OCI-LY3 (cell line): ENCODE measurements around the gene PTPRCAP.

Source experiments
- H2AFZ ChIP-seq: fragments of 200-600, 300-600 bp; shearing (Covaris generic); 2 replicates; pipeline ENCODE4 v1.6.0; 2014; ENCODE audit warnings: antibody characterized with exemption, low read depth, low read length
- H3K27ac ChIP-seq: fragments of 200-600, 300-600 bp; sonication (generic); 2 replicates; pipeline ENCODE4 v1.5.1; 2014; ENCODE audit warnings: mild to moderate bottlenecking, low read length, moderate library complexity, mixed read lengths
- H3K27me3 ChIP-seq: fragments of 200-600, 300-600 bp; sonication (generic); 2 replicates; pipeline ENCODE4 v1.6.1; 2014; ENCODE audit warnings: low read depth, low read length, mixed read lengths
- H3K36me3 ChIP-seq: fragments of 200-600, 300-600 bp; sonication (generic); replicated peaks from 2 replicates; pipeline ENCODE3; 2014; ENCODE audit warnings: low read depth, low read length, mixed read lengths
- H3K4me1 ChIP-seq: fragments of 300-600, 200-600 bp; sonication (generic); 2 replicates; pipeline ENCODE4 v1.6.1; 2014; ENCODE audit warnings: low read length, mixed read lengths
- H3K4me2 ChIP-seq: fragments of 200-600, 300-600 bp; sonication (generic); 2 replicates; pipeline ENCODE4 v1.6.1; 2014; ENCODE audit warnings: low read length, mixed read lengths
- H3K4me3 ChIP-seq: fragments of 300-600, 200-600 bp; sonication (generic); 2 replicates; pipeline ENCODE4 v1.5.1; 2014; ENCODE audit warnings: antibody characterized with exemption, mild to moderate bottlenecking, low read length, moderate library complexity
- H3K79me2 ChIP-seq: fragments of 300-600, 200-600 bp; shearing (Covaris generic); 2 replicates; pipeline ENCODE4 v1.6.1; 2014; ENCODE audit warnings: mild to moderate bottlenecking, low read length, mixed read lengths
- H3K9ac ChIP-seq: fragments of 300-600, 200-600 bp; shearing (Covaris generic); 2 replicates; pipeline ENCODE4 v1.6.0; 2014; ENCODE audit warnings: mild to moderate bottlenecking, low read length, moderate library complexity
- H3K9me3 ChIP-seq: fragments of 200-600, 300-600 bp; shearing (Covaris generic); 2 replicates; pipeline ENCODE4 v1.6.1; 2014; ENCODE audit warnings: low read length, mixed read lengths; ENCODE audit not compliant: insufficient read depth
- H4K20me1 ChIP-seq: fragments of 200-600, 300-600 bp; sonication (generic); 2 replicates; pipeline ENCODE4 v1.6.1; 2016; ENCODE audit warnings: low read length, mixed read lengths; ENCODE audit not compliant: insufficient read depth
- EZH2phosphoT487 ChIP-seq: fragments of 200-600 bp; shearing (Covaris generic); IDR thresholded peaks from 2 replicates; pipeline ENCODE4 v1.6.1; 2018; ENCODE audit warnings: antibody characterized with exemption, mixed run types, low read depth
- TF ChIP-seq, protein P1 (sequence below): fragments of 200-600, 300-600 bp; sonication (generic); IDR thresholded peaks from 2 replicates; pipeline ENCODE4 v1.5.1; 2014; ENCODE audit warnings: antibody characterized with exemption, low read length, low read depth

Gene PTPRCAP

DNA sequence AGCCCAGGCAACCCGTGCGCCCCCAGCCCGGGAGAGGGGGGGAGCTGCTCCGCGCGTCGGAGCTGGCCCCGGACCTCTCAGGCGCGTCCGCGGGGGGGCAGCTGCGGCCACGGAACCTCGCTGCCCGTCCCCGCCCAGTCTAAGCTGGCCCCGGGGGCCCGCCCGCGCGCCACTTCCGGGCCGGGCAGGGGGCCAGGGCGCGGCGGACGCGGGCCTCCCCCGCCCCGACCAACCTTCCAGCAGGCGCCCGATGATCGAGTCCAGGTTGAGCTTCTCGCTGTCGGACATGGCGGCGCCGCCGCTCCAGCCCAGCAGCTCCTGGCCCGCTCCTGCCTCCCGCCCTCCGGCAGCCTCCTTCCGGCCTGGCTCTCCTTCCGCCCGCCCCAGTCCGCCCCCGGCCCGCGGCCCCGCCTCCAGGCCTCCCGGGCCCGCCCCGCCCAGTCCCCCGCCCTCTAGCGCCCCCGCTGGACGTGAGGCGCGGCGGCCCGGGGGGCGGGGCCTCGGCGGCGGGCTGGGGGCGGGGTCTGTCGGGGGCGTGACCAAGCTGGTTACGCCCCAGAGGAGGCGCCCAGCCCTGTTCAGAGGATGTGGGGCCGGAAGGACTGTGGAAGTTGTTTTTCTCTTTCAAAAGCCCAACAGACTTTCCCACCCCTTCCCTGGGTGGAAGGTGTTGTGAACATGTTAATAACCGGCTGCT is 35.8 kb downstream of the PTPRCAP start, which contains the start of gene PPP1CA:
TSS of gene PPP1CA (minus strand) at position 364 of the 697 bp plus-strand sequence. CDS start at position 288, 76 bp downstream.
- H3K4me1 ChIP-seq: peaks cover 39% of the 10 kb centered on the region

DNA sequence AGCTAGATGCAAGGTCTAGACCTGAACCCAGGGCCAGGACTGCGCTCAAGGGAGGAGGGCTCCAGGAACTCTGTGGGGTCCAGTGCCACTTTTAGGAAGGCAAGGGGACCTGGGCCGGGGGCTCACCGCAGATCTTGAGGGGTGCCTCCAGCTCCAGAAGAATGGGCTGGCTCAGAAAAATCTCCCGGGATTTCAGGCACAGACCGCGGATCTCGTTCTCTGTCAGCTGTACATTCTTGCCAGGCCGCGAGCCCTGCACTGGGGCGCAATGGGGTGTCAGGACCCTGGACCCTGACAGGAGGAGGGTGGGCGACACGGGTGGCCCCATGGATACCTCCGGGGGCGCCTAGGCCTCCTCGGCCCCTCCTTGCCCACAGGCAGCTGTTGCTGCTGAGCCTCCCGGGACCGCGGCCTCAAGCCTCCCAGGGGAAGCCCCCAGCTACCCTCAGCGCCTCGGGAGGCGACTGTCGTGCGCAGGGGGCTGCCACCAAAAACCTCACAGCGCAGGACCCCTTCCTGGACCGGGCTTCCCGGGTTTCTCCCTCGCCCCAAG is 36.5 kb downstream of the PTPRCAP start:
- Histone ChIP-seq H3K9ac (peak overlapping the region; percentile 97), H4K20me1 (peaks cover 11% of the 10 kb centered on the region; the same call in 1 of the 2 replicates), H3K4me2 (peak overlapping the region; percentile 93), H3K4me3 (peak overlapping the region; percentile 94), H3K4me1 (peaks cover 39% of the 10 kb centered on the region), H3K27ac (peak overlapping the region; percentile 67), H3K36me3 (peaks cover 39% of the 10 kb centered on the region), H3K27me3 (no peaks in the 10 kb centered on the region), H3K9me3 (no peaks in the 10 kb centered on the region), H2AFZ (no peak overlapping the region), H3K79me2 (peaks cover 21% of the 10 kb centered on the region)
- TF ChIP-seq EZH2phosphoT487: no peak
- TF ChIP-seq, protein P1, sequence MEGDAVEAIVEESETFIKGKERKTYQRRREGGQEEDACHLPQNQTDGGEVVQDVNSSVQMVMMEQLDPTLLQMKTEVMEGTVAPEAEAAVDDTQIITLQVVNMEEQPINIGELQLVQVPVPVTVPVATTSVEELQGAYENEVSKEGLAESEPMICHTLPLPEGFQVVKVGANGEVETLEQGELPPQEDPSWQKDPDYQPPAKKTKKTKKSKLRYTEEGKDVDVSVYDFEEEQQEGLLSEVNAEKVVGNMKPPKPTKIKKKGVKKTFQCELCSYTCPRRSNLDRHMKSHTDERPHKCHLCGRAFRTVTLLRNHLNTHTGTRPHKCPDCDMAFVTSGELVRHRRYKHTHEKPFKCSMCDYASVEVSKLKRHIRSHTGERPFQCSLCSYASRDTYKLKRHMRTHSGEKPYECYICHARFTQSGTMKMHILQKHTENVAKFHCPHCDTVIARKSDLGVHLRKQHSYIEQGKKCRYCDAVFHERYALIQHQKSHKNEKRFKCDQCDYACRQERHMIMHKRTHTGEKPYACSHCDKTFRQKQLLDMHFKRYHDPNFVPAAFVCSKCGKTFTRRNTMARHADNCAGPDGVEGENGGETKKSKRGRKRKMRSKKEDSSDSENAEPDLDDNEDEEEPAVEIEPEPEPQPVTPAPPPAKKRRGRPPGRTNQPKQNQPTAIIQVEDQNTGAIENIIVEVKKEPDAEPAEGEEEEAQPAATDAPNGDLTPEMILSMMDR: no peak

More for the DNA sequence above, 35.8 kb downstream of the PTPRCAP start, which contains the start of gene PPP1CA:
- TF ChIP-seq, protein P1: peak; percentile 27
- no peak for TF ChIP-seq EZH2phosphoT487
- Histone ChIP-seq H3K36me3 (peaks cover 34% of the 10 kb centered on the region), H3K9ac (peak within 1 kb of the TSS; percentile 97), H2AFZ (0 out of 2 replicates have a peak within 1 kb of the TSS, but pooled peaks have one; percentile 45), H3K79me2 (peaks cover 21% of the 10 kb centered on the region), H3K27me3 (no peaks in the 10 kb centered on the region), H3K9me3 (no peaks in the 10 kb centered on the region), H4K20me1 (peaks cover 8% of the 10 kb centered on the region; the same call in 1 of the 2 replicates), H3K4me2 (peak within 1 kb of the TSS; percentile 98), H3K4me3 (peak within 1 kb of the TSS; percentile 94), H3K27ac (peak within 1 kb of the TSS; percentile 79)

GRCh38 chr11:67400251-67400941 is 37.1 kb downstream of the PTPRCAP start:
- Histone ChIP-seq H3K9me3 (no peaks in the 10 kb centered on the region), H4K20me1 (peaks cover 11% of the 10 kb centered on the region; the same call in 1 of the 2 replicates), H3K27ac (peak overlapping the region; percentile 67), H3K79me2 (peaks cover 21% of the 10 kb centered on the region), H3K4me2 (peak overlapping the region; percentile 93), H3K4me3 (peak overlapping the region; percentile 94), H3K36me3 (peaks cover 42% of the 10 kb centered on the region), H3K9ac (peak overlapping the region; percentile 97), H2AFZ (no peak overlapping the region), H3K4me1 (peaks cover 39% of the 10 kb centered on the region), H3K27me3 (no peaks in the 10 kb centered on the region)
- TF ChIP-seq EZH2phosphoT487: no peak
- TF ChIP-seq, protein P1: no peak
